Glomerular endothelial cell (primary cell): ENCODE measurements around the gene PMIS2. TPM values are rescaled to one million over a fixed set of nuclear protein-coding genes. Genes with fewer than 3 reads are reported as not detected.

ENCODE experiments used
- DNase-seq: peaks from one replicate; pipeline ENCODE4 v3.0.0-alpha.2; 2011; ENCODE audit warnings: low read depth, low spot score; ENCODE audit errors: extremely low read depth
- total RNA-seq: library from RNA; depleted of rRNA; stranded (reverse); fragments of >200 nt; gene quantifications from 2 replicates; pipeline ENCODE4 v1.2.3, GENCODE V29; 2015

PMIS2 gene
- not detected in 2 replicates for total RNA-seq

DNA sequence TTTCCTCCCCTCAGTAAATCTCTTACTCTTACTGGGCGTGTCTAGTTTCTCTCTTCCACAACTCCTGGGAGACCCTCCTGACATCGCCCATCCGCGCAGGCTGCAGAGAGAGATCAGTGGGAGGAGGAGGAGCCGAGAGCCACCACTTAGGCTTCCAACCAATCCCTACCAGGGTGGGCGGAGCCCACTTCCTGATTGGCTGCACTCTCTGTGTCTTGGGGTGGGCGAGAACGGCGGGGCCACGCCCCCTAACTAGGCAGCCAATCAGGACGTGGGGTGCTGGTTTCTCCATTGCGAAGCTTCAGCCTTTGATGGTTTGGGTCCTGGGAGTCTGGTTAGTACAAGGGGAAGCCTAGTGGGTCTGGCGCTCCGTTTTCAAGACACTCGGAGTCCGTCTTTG lies at the start of gene PMIS2:
TSS of gene PMIS2 (plus strand) at position 326 of the 400 bp plus-strand sequence. CDS start 87 bp downstream, outside the sequence.
- no peak for DNase-seq

DNA sequence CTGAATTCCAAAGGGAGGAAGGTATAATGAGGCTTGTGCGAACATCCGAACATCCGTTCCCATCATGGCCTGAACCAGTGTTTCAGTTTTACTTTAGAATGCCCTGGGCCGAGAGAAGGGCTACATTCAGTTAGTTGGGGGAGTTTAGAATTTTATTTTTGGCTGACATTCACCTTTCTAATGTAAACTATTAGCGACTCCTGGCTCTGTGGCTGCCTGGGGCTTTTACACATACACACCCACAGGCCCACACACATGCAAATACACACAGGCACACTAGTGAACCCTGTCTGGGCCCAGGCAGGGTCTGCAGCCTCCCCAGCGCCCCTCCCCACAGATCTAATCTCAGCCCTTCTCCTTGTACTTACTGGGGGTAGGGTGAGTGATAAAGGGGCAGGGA lies 46.7 kb upstream of the PMIS2 start:
- no peak for DNase-seq

- DNase-seq: no peak
These were observed 46.1 kb upstream of the PMIS2 start for GRCh38 chr19:35539850-35540249.

GRCh38 chr19:35540356-35540927 lies 45.5 kb upstream of the PMIS2 start:
- DNase-seq: no peak

DNA sequence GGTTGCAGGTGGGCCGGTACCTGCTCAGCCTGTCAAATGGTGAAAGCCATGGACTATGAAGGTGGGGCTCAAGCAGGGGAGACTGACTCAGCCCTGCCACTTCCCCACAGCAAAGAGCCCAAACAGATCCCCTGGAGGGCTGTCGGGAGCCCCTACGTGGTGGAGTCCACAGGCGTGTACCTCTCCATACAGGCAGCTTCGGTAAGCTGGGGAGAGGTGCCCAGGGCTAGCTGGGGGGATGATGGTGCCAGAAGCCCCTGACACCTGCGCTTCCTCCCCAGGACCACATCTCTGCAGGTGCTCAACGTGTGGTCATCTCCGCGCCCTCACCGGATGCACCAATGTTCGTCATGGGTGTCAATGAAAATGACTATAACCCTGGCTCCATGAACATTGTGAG lies 43.8 kb upstream of the PMIS2 start:
- no peak for DNase-seq

- no peak for DNase-seq
These were observed 42.5 kb upstream of the PMIS2 start for GRCh38 chr19:35543280-35544109.

DNA sequence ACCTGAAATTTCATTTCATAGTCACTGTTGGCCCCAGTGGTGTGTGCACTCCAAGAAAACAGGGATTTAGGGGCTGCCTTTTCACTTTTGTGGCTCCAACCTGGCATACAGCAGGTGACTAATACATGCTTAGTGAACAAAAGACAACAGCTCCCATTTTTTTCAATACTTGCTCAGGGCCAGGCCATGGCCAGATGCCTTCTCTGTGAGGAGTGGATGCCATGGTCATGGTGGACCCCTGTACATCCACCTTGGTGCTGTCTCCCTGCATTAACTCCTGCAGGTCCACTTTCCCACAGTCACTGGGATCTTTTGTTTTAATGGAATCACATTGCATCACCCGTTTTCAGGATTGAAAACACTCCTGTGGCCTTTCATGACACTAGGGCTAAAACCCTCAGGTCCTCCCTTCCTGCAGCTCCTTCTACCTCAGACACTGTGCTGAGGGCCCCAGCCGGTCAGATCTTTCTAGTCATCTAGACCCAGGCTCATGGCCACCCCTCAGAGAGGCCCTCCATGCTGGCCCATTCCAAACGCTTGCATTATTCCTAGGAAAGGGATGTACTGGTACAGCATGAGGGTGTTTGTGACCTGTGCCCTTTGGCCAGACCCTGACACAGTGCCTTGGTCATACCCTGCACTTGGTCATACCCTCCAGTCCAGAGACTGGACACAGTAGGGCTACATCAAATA lies 41.7 kb upstream of the PMIS2 start:
- no peak for DNase-seq

DNA sequence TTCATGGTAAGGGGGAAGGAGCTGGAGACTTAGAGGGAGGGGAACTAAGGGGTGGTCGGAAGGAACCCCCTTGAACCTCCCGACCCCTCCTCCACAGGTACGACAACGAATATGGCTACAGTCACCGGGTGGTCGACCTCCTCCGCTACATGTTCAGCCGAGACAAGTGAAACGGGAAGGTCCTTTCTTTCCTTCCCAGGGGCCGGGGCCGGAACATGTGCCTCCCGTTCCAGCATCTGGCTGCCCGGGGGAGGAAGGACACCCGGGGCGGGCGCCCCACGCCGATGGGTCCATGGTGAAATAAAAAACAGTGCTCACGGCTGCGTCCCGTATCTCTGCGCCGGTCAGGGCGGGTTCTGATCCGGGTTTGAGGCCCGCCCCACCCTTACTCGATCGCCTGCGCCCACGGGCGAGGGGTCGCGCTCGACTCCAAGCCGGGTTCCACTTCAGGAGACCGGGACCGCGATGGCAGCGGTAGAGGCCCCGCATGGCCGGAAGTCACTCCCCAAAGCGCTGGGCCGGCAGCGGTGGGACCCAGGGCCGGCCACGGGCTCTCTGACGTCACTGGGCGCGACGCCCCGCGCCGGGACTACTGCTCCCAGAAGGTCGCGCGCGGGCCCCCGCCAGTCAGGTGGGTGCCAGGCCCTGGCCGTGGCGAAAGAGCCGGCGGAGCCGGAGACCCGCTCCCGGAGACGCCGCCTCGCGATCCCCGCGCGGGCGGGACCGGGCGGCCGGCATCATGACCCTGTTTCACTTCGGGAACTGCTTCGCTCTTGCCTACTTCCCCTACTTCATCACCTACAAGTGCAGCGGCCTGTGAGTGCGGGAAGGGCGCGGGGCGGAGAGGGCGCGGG lies 40.7 kb upstream of the PMIS2 start, which contains the start of gene TMEM147:
TSS of gene TMEM147 (plus strand) at position 626 of the 854 bp plus-strand sequence. CDS start at position 740, 114 bp downstream.
- DNase-seq: no peak

- no peak for DNase-seq
These were observed 40.1 kb upstream of the PMIS2 start for GRCh38 chr19:35545855-35546381.

- DNase-seq: no peak
These were observed 39.4 kb upstream of the PMIS2 start for GRCh38 chr19:35546532-35546931.

DNA sequence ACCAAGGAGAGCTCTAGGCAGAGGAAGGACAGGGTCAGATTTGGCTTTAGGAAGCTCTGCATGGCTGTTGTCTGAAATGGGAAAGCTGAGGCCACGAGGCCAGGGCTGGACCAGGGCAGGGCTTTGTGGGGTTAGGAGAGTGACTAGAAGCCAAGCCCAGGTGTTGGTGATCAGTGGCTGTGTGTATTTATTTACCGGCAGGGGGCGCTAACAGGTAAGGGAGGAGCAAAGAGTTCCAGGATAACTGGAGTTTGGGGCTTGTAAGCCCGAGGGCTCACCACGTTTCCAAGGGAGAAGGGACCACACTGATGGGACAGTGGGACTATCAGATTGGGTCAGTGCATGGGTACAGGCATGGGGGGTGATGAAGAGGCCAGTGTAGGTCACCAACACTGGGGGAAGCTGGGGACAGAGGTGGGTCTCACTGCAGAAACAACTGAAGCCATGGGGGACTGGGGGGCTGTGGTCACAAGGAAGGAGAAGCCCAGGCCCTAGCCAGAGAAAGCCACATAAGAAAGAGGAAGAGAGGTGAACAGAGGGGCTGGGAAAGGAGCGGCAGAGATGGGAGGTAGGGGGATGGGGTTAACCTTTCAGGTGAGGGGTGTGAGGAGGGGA lies 36.7 kb upstream of the PMIS2 start:
- peak; percentile 22 for DNase-seq

DNA sequence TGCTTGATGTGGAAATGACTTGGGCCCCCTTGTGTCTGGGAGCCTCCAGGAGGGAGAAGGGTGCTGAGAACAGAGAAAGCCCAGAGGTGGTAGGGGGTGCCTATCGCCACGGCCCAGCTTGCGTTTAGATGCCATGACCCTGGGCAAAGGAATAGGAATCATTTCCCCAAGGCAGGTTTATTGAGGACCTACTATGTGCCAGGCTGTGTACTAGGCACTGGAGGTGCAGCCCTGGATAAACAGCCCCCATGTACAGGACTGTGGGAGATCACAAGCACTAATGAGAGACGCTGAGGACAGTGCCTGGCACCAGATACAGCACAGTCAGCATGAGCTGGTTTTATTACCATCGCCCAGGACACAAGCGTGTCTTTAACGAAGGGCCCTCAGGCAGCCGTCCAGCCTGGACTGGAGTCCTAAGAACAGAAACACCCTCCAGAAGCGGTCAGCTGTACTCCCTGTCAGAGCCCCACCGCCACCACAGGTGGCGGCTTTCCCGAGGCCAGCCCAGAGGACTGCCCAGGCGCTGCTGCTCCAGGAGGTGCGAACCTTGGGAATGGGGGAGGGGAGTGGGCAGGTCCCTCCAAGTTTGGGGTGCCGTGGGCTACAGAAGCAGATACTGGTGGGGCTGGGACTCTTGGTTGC lies 36.0 kb upstream of the PMIS2 start:
- DNase-seq: no peak

DNA sequence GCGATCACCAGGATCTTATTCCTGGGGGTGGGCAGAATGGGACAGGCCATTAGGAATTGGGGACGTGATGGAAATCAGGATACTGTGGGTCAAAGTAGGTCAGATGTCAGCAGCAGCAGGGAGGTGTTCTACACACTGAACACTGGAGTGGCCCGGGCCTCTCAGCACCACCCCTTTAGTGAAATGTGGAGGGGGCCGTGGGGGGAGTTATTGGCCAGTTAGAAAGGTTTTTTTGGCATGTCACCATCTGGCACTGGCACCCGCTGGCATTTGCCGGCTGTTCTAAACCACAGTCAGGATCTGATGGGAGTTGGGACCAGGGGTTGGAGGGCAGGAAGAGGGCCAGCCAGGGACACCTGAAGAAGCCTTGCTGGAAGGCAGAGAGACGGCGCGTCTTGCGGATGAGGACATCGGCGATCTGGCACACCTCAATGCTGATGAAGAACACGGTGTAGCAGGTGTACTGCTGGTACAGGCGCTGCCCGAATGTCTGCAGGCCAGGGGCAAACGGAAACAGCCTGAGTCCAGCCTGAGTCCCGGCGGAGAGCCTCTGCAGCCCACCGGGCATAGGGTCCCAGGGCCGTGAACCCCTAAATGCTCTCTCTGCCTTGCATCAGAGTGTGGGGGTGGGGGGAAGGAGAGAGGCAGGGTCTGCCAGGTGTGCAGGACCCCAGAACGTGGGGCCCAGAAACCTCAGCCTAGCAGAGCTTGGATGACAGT lies 34.7 kb upstream of the PMIS2 start:
- no peak for DNase-seq

DNA sequence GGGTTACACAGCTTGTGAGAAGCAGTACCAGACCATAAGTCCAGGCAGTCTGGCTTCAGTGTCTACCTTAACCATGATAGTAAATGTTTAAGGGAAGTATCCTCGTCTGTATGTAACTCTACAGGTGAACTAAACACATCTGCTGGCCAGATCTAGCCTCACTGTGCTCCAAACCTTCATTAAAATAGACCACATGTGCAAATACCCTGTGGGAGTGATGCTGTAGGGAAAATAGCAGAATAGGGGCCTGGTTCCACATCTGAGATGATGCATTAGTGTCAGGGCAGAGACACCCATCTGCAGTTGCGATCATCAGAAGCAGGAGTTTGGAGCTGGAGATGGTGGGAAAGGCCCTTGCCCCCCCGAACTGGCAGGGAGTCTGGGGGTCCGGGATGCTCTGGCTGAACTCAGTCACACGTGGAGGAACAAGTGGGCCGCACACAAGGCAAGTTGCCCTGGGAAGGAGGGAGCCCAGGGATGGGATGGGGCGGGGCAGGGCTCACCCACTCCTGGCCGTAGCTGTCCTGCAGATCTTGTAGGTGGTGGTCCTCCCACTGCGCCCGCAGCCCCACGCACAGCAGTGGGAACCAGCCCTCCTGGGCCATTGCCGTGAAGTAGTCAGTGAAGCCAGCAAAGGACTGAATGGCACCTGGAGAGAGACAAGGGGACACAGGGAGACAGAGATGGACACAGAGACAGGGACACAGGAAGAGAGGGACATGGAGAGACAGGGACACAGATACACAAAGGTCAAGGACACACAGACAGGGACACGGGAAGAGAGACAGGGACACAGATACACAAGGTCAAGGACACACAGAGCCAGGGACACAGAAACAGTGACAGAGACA lies 33.2 kb upstream of the PMIS2 start:
- DNase-seq: no peak

GRCh38 chr19:35553385-35554000 lies 32.5 kb upstream of the PMIS2 start:
- DNase-seq: no peak

GRCh38 chr19:35554076-35554475 lies 31.9 kb upstream of the PMIS2 start:
- DNase-seq: no peak

GRCh38 chr19:35555301-35556005 lies 30.5 kb upstream of the PMIS2 start:
- no peak for DNase-seq
